Measurements from ENCODE around the gene PDE2A.

The PDE2A gene

DNA sequence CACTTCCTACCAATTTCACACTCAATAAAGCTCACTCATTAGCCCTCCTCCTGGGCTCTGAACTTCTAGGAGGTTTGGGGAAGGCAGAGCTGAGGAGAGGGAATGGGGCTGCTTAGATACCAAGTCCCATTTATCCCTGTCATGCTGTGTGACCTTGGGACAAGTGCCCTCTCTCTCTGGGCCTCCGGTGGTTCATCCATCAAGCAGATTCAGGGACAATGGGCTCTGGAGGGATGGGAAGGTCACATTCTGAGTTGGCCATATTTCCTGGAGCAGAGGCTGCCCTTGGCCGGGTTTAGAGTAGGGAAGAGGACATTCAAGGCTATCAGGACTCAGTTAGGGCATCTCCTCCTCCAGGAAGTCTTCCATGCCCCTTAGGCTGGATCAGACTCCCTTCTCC, 66.7 kb downstream of the PDE2A start:
- Histone ChIP-seq H3K27me3 (ENCODE audit: control insufficient read depth in 1 of 2, insufficient read depth in 2 of 2, low read length in 2 of 2) (no peaks in the 10 kb centered on the region), H3K27ac (ENCODE audit: low read length) (no peak overlapping the region), H3K4me3 (ENCODE audit: low read length in 2 of 2) (no peak overlapping the region), H3K9ac (ENCODE audit: low read length in 2 of 2) (no peak overlapping the region), H3K4me1 (ENCODE audit: control insufficient read depth, insufficient read depth, low read length) (peaks cover 23% of the 10 kb centered on the region), H3K9me3 (ENCODE audit: control insufficient read depth in 2 of 2, low read length in 2 of 2) (no peaks in the 10 kb centered on the region), H3K36me3 (ENCODE audit: control insufficient read depth in 2 of 2, insufficient read depth in 2 of 2, low read length in 2 of 2) (peaks cover 7 to 12% of the 10 kb centered on the region in 2 donors)

DNA sequence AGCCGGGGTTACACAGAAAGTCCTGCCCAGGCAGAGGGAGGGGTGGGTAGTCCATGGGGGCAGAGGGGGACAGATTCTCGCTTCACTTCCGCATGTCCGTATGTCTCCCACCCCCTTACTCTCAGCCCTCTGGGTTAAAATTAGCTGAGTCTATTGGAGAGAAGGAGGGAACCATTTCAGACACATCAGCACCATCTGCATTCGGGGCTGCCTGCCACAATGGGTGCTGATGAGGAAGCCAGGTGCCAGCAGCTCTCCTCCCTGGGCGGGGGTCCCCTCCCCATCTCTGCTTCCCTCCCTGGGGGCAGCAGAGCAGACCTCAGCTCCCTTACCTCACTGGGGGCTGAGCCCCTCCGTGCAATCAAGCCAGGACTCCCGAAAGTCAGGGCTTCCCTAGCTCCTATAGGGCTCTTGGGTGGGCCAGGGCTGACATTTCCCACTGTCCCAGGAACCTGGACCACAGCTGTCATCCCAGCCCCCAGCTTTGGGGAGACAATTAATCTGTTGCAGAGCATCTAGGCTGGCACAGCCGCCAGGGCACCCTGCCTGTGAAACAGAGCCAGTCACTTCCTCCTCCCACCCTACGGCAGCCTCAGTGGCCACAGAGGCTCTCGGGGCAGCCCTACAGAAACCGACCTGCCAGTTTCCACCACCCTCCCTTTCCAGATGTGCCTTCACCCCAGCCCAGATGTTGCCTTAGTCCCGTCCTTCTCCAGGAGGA, 67.3 kb downstream of the PDE2A start:
- H3K27me3 ChIP-seq (ENCODE audit: control insufficient read depth in 1 of 2, insufficient read depth in 2 of 2, low read length in 2 of 2) = no peaks in the 10 kb centered on the region
- no peak overlapping the region for H3K4me3 ChIP-seq (ENCODE audit: low read length in 2 of 2)
- H3K27ac ChIP-seq (ENCODE audit: low read length) = no peak overlapping the region
- H3K9me3 ChIP-seq (ENCODE audit: control insufficient read depth in 2 of 2, low read length in 2 of 2) = no peaks in the 10 kb centered on the region
- H3K9ac ChIP-seq (ENCODE audit: low read length in 2 of 2) = no peak overlapping the region
- peaks cover 7 to 12% of the 10 kb centered on the region in 2 donors for H3K36me3 ChIP-seq (ENCODE audit: control insufficient read depth in 2 of 2, insufficient read depth in 2 of 2, low read length in 2 of 2)
- peaks cover 23% of the 10 kb centered on the region for H3K4me1 ChIP-seq (ENCODE audit: control insufficient read depth, insufficient read depth, low read length)

DNA sequence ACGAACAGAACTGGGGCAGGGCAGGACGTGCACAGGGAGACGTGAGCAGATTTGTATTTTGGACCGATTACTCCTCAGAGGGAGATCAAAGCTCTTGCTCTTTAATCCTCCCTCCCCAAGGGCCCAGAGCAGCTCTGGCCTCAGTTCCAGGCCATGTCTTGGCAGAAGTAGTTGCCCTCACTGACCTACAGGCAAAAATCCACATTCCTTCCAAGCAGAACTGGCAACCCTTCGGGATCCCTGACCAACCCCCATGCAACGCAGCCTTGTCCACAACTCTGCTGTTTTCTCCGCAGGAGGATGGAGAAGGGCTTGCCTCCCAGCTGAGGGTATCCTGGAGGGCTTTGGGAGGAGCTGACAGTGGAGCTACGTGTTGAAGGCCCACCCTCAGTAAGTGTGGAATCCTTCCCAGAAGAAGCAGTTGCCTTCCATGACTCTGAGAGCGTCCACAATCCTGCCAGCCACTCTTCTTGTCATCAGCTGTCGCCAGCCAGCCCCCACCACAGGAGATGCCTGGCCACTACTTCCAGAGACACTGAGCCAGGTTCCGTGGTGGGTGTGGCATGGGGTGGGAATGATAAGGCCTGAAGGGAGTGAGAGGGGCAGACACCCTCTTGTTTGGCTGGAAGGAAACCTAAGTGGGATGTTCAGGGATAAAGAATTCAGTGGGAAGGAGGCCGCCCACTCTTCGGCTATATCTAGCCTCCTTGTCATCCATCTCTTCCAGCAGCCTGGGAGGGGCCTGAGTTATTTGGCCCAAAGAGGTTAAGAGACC, 68.1 kb downstream of the PDE2A start:
- Histone ChIP-seq H3K9me3 (ENCODE audit: control insufficient read depth in 2 of 2, low read length in 2 of 2) (no peaks in the 10 kb centered on the region), H3K27me3 (ENCODE audit: control insufficient read depth in 1 of 2, insufficient read depth in 2 of 2, low read length in 2 of 2) (no peaks in the 10 kb centered on the region), H3K4me1 (ENCODE audit: control insufficient read depth, insufficient read depth, low read length) (peaks cover 20% of the 10 kb centered on the region), H3K9ac (ENCODE audit: low read length in 2 of 2) (no peak overlapping the region), H3K4me3 (ENCODE audit: low read length in 2 of 2) (no peak overlapping the region), H3K27ac (ENCODE audit: low read length) (no peak overlapping the region), H3K36me3 (ENCODE audit: control insufficient read depth in 2 of 2, insufficient read depth in 2 of 2, low read length in 2 of 2) (peaks cover 7 to 12% of the 10 kb centered on the region in 2 donors)

DNA sequence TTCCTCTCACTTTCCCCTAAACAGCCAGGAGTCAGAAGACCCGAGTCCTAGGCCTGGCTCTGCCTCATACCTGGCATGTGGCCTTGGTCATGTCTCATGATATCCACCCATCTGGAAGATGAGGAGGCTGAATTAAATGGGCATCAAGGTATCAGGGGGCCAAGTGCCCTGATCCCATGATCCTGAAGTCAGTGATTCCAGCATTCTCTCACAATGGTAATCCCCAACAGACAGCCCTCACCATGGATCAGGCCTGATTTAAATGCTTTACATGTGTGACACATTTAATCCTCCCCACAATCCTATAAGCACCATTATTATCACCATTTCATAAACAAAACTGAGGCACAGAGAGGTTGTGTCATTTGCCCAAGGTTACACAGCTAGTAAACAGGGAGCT, 70.0 kb downstream of the PDE2A start:
- H3K9me3 ChIP-seq (ENCODE audit: control insufficient read depth in 2 of 2, low read length in 2 of 2) = no peaks in the 10 kb centered on the region
- H3K9ac ChIP-seq (ENCODE audit: low read length in 2 of 2) = no peak overlapping the region
- peaks cover 7 to 12% of the 10 kb centered on the region in 2 donors for H3K36me3 ChIP-seq (ENCODE audit: control insufficient read depth in 2 of 2, insufficient read depth in 2 of 2, low read length in 2 of 2)
- no peaks in the 10 kb centered on the region for H3K27me3 ChIP-seq (ENCODE audit: control insufficient read depth in 1 of 2, insufficient read depth in 2 of 2, low read length in 2 of 2)
- H3K27ac ChIP-seq (ENCODE audit: low read length) = no peak overlapping the region
- H3K4me3 ChIP-seq (ENCODE audit: low read length in 2 of 2) = no peak overlapping the region
- peaks cover 20% of the 10 kb centered on the region for H3K4me1 ChIP-seq (ENCODE audit: control insufficient read depth, insufficient read depth, low read length)

DNA sequence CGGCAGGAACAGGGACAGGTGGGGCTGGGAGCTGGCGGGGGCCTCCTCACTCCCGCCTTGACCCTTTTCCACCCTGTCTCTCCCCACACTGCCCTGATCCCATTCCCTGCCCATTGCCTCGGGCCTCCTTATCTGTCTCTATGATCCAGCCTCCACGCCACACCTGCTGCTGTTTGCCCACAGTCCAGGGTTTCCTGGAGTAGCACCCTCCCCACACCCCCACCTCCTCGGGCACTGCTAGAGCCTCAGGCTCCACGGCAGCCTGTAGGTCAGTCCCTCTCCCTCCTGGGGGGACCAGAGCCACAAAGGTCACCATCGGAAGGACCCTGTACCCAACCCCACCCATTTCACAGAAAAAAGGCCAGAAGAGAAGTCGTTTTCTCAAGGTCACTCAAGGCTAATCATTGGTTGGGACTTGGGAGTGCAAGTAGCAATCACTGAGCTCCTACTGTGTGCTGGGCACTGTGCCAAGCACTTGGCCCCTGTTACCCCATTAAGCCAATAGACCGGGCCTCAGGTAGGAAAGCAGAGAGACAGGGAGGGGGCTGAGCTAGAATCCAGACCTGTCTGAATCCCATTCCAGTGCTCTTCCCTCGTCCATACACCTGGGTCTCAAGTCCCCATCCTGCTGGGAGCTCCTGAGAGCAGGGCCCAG, 71.8 kb downstream of the PDE2A start:
- Histone ChIP-seq H3K9me3 (ENCODE audit: control insufficient read depth in 2 of 2, low read length in 2 of 2) (no peaks in the 10 kb centered on the region), H3K4me3 (ENCODE audit: low read length in 2 of 2) (no peak overlapping the region), H3K4me1 (ENCODE audit: control insufficient read depth, insufficient read depth, low read length) (peaks cover 18% of the 10 kb centered on the region), H3K9ac (ENCODE audit: low read length in 2 of 2) (no peak overlapping the region), H3K27me3 (ENCODE audit: control insufficient read depth in 1 of 2, insufficient read depth in 2 of 2, low read length in 2 of 2) (no peaks in the 10 kb centered on the region), H3K36me3 (ENCODE audit: control insufficient read depth in 2 of 2, insufficient read depth in 2 of 2, low read length in 2 of 2) (peaks cover 7 to 12% of the 10 kb centered on the region in 2 donors), H3K27ac (ENCODE audit: low read length) (no peak overlapping the region)

DNA sequence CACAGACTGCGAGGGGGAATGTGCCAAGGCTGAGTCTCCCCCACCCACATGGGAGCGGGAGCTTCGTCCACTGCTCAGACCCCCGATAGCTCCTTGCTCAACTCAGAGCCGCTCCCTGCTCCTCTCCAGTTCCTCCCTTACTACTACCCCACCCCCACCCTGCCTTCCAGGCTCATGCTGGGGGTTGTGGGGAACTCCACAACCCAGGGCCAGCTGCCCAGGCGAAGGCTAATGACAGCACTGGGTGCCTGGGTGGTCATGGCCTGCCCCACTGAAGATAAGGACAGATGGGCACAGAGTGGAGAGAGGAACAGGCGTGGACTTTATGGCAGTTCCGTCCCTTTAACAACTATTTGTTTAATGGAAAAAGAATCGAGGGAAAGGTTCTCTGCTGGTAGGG, 73.7 kb downstream of the PDE2A start:
- Histone ChIP-seq H3K27me3 (ENCODE audit: control insufficient read depth in 1 of 2, insufficient read depth in 2 of 2, low read length in 2 of 2) (no peaks in the 10 kb centered on the region), H3K36me3 (ENCODE audit: control insufficient read depth in 2 of 2, insufficient read depth in 2 of 2, low read length in 2 of 2) (peaks cover 7 to 10% of the 10 kb centered on the region in 2 donors), H3K4me1 (ENCODE audit: control insufficient read depth, insufficient read depth, low read length) (peaks cover 5% of the 10 kb centered on the region), H3K9me3 (ENCODE audit: control insufficient read depth in 2 of 2, low read length in 2 of 2) (no peaks in the 10 kb centered on the region), H3K9ac (ENCODE audit: low read length in 2 of 2) (no peak overlapping the region), H3K4me3 (ENCODE audit: low read length in 2 of 2) (no peak overlapping the region), H3K27ac (ENCODE audit: low read length) (no peak overlapping the region)

DNA sequence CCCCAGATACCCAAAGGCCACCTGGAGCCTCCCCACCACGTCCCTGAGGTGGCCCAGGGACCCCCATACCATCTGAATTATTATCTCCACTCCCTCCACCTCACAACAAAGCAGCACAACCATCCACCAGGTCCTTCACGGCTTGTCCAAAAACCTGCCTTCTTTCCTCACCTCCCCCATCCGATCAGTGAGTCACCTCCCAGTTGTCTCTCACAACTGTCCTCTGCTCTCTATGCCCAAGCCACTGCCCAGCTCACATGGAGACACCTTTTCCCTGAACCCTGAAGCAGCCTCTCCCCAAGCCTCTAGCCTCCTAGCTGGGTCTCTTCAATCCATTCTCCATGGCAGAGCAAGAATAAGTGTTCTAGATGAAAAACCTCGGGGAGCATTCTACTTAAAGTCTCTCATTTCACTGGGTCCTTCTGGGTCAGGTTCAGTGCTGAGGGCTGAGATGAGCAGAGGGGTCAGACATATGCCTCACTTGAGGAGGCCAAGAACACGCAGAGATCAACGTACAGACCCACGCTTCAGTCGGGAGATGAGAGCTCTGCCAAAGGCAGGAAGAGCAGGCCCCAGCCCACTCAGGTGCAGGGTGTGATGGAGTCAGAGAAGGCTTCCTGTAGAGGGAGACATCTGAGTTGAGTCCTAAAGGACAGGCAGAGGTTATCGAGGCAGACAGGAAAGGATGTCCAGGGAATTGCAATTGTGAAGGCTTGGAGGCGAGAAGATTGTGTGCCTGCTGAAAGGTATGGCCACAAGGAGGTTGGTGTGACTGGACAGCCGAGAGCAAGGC, 74.7 kb downstream of the PDE2A start:
- Histone ChIP-seq H3K4me1 (ENCODE audit: control insufficient read depth, insufficient read depth, low read length) (peaks cover 2% of the 10 kb centered on the region), H3K9ac (ENCODE audit: low read length in 2 of 2) (no peak overlapping the region), H3K4me3 (ENCODE audit: low read length in 2 of 2) (no peak overlapping the region), H3K27ac (ENCODE audit: low read length) (no peak overlapping the region), H3K9me3 (ENCODE audit: control insufficient read depth in 2 of 2, low read length in 2 of 2) (no peaks in the 10 kb centered on the region), H3K27me3 (ENCODE audit: control insufficient read depth in 1 of 2, insufficient read depth in 2 of 2, low read length in 2 of 2) (no peaks in the 10 kb centered on the region), H3K36me3 (ENCODE audit: control insufficient read depth in 2 of 2, insufficient read depth in 2 of 2, low read length in 2 of 2) (peaks cover 6 to 7% of the 10 kb centered on the region in 2 donors)

DNA sequence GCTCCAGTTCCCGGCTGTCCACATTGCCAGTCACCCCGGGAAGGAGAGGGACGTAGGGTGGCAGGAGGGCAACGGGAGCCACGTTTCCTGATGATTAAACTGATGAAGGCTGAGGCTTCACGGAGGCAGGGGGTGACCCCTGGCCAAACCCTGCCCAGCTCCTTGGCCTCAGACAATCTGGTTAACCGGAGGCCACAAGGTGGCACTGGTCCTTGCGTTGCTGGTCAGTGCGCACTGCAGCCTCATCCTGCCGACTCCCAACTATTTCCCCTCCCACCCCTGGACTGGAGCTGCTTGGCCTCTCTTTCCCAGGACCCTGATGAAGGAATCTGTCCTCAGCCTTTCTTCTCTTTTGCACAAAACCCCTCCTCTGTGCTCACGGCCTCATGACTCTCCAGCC, 75.3 kb downstream of the PDE2A start:
- no peak overlapping the region for H3K4me3 ChIP-seq (ENCODE audit: low read length in 2 of 2)
- no peak overlapping the region for H3K27ac ChIP-seq (ENCODE audit: low read length)
- no peak overlapping the region for H3K9ac ChIP-seq (ENCODE audit: low read length in 2 of 2)
- no peaks in the 10 kb centered on the region for H3K27me3 ChIP-seq (ENCODE audit: control insufficient read depth in 1 of 2, insufficient read depth in 2 of 2, low read length in 2 of 2)
- peaks cover 2 to 4% of the 10 kb centered on the region in 2 donors for H3K36me3 ChIP-seq (ENCODE audit: control insufficient read depth in 2 of 2, insufficient read depth in 2 of 2, low read length in 2 of 2)
- peaks cover 2% of the 10 kb centered on the region for H3K4me1 ChIP-seq (ENCODE audit: control insufficient read depth, insufficient read depth, low read length)
- no peaks in the 10 kb centered on the region for H3K9me3 ChIP-seq (ENCODE audit: control insufficient read depth in 2 of 2, low read length in 2 of 2)

DNA sequence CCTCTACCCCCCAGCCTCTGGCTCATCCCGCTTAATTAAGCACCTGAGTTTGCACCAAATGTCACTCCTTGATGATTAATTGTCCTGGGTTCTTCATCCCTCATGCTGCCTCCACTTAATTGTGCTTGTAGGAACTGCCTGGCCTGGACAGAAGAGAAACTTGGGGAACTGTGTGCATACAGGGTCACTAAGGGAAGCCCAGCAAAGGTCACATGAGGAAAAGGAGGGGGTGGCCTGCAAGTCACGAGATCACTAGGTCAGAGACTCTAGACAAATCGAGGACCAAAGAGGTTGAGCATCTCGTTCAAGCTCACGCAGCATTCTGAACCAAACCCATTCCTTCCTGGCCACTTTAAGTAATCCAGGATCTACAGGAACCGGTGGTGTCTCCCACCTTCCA, 75.8 kb downstream of the PDE2A start:
- no peak overlapping the region for H3K4me3 ChIP-seq (ENCODE audit: low read length in 2 of 2)
- H3K4me1 ChIP-seq (ENCODE audit: control insufficient read depth, insufficient read depth, low read length) = peaks cover 2% of the 10 kb centered on the region
- H3K9ac ChIP-seq (ENCODE audit: low read length in 2 of 2) = no peak overlapping the region
- no peaks in the 10 kb centered on the region for H3K27me3 ChIP-seq (ENCODE audit: control insufficient read depth in 1 of 2, insufficient read depth in 2 of 2, low read length in 2 of 2)
- H3K9me3 ChIP-seq (ENCODE audit: control insufficient read depth in 2 of 2, low read length in 2 of 2) = no peaks in the 10 kb centered on the region
- no peak overlapping the region for H3K27ac ChIP-seq (ENCODE audit: low read length)
- peaks cover 2 to 4% of the 10 kb centered on the region in 2 donors for H3K36me3 ChIP-seq (ENCODE audit: control insufficient read depth in 2 of 2, insufficient read depth in 2 of 2, low read length in 2 of 2)

DNA sequence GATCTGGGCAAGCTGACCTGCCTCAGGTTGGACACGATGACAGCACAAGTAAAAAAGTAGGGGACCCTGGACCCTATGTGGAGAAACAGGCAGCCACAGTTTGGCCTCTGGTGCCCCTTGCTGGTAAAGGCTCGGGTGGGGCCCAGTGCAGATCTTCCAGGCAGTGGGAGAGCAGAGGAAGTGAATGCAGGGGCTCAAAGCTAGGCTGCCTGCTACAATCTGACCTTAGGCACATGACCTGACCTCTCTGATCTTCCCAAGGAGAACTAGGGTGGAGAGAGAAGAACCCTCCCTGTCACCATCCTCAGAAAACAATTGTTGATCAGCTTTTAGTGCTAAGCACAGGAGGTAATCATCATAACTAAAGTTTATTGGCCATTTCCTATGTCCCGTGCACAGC, 76.5 kb downstream of the PDE2A start:
- Histone ChIP-seq H3K4me3 (ENCODE audit: low read length in 2 of 2) (no peak overlapping the region), H3K9me3 (ENCODE audit: control insufficient read depth in 2 of 2, low read length in 2 of 2) (no peaks in the 10 kb centered on the region), H3K9ac (ENCODE audit: low read length in 2 of 2) (no peak overlapping the region), H3K27ac (ENCODE audit: low read length) (no peak overlapping the region), H3K4me1 (ENCODE audit: control insufficient read depth, insufficient read depth, low read length) (peaks cover 2% of the 10 kb centered on the region), H3K27me3 (ENCODE audit: control insufficient read depth in 1 of 2, insufficient read depth in 2 of 2, low read length in 2 of 2) (no peaks in the 10 kb centered on the region), H3K36me3 (ENCODE audit: control insufficient read depth in 2 of 2, insufficient read depth in 2 of 2, low read length in 2 of 2) (peaks cover 0 to 2% of the 10 kb centered on the region in 2 donors)
